SKM-1 treated with dmso at 0.1 percent for 144 hours (cell line): ENCODE data around the gene GJA10.
A peak's percentile ranks its signal among the peaks of the same experiment; 100 is the strongest.

ENCODE experiments used
- DNase-seq: peaks from one replicate; lab custom pipeline; 2025; ENCODE audit not compliant: unreplicated experiment; lab: John Stamatoyannopoulos, UW

Gene GJA10

DNA sequence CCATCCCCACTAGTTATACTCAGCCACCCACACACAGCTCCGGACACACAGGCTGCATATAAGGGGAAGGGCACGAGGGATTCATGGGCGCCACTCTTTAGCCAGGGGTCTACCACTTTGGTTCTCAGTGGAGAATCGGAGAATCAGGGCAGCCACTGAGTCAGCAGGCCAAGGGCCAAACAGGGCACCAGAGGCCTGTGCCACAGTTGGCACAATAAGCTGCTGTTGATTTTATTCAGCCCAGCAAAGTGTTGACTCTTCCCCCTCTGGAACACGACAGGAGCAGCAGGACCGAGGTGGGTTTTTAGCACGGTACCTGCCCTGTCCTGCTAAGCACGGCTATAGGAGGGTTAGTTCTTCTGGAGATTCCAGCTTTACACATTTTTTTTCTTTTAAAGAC is 48.3 kb downstream of the GJA10 start:
- DNase-seq = no peak

DNA sequence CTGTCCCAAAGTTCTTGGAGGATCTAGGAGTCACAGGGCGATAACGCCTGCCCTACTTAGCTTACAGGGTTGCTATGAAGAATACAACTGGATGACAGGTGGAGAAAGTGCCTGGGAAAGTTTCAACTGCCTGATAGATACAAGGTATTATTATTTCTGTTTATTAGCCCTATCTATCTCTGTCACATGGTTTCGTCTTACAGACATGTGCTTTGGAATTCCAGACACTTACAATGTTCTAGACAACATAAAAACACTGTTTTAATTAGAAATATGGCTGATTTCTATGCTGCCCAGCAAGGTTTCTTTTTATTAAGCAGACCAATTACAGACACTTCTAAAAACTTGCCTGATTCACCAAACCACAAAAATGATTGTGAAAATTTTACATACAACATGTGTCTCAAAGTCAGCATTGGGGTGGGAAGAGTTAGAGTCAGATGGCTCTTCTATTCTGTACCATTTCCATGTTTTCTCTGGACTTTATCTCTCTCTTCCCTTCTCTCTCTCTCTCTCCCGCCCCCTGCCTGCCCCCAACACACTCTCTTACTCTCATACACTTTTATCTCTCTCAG is 50.0 kb downstream of the GJA10 start:
- DNase-seq = no peak

- peak; percentile 21 for DNase-seq
These were observed 50.6 kb downstream of the GJA10 start for GRCh38 chr6:89944826-89945407.
